ENCODE measurements around the gene DAND5.

Gene DAND5

GRCh38 chr19:12986726-12987125 lies 17.4 kb downstream of the DAND5 start:
- no peaks in the 10 kb centered on the region for H3K27me3 ChIP-seq (ENCODE audit: control insufficient read depth, insufficient read depth, low read length)
- no peaks in the 10 kb centered on the region for H3K36me3 ChIP-seq (ENCODE audit: control insufficient read depth, insufficient read depth, low read length)
- no peaks in the 10 kb centered on the region for H3K9me3 ChIP-seq (ENCODE audit: control insufficient read depth, low read length)
- no peaks in the 10 kb centered on the region for H3K4me1 ChIP-seq
- H3K79me2 ChIP-seq, result no peaks in the 10 kb centered on the region
- H3K27ac ChIP-seq, result no peak overlapping the region
- H2AFZ ChIP-seq, result no peak overlapping the region
- TF ChIP-seq CTCF (IDR thresholded peaks at IDR 0.05), result no peak
- no peak overlapping the region for H3K4me2 ChIP-seq (ENCODE audit: low read length)
- no peak overlapping the region for H3K9ac ChIP-seq
- no peak overlapping the region for H3K4me3 ChIP-seq (ENCODE audit: low read depth, low read length)

- Histone ChIP-seq H3K27ac (no peak overlapping the region), H3K9me3 (ENCODE audit: control insufficient read depth, low read length) (no peaks in the 10 kb centered on the region), H3K4me2 (ENCODE audit: low read length) (no peak overlapping the region), H3K36me3 (ENCODE audit: control insufficient read depth, insufficient read depth, low read length) (no peaks in the 10 kb centered on the region), H3K79me2 (no peaks in the 10 kb centered on the region), H3K9ac (no peak overlapping the region), H3K27me3 (ENCODE audit: control insufficient read depth, insufficient read depth, low read length) (no peaks in the 10 kb centered on the region), H3K4me1 (no peaks in the 10 kb centered on the region), H2AFZ (no peak overlapping the region), H3K4me3 (ENCODE audit: low read depth, low read length) (no peak overlapping the region)
- TF ChIP-seq CTCF (IDR thresholded peaks at IDR 0.05), result no peak
Observed at GRCh38 chr19:12987190-12987589, 17.8 kb downstream of the DAND5 start.

GRCh38 chr19:12987781-12988180 lies 18.4 kb downstream of the DAND5 start:
- no peaks in the 10 kb centered on the region for H3K27me3 ChIP-seq (ENCODE audit: control insufficient read depth, insufficient read depth, low read length)
- H3K4me3 ChIP-seq (ENCODE audit: low read depth, low read length), result no peak overlapping the region
- H2AFZ ChIP-seq, result no peak overlapping the region
- H3K4me2 ChIP-seq (ENCODE audit: low read length), result no peak overlapping the region
- H3K9me3 ChIP-seq (ENCODE audit: control insufficient read depth, low read length), result no peaks in the 10 kb centered on the region
- TF ChIP-seq CTCF (IDR thresholded peaks at IDR 0.05), result no peak
- no peak overlapping the region for H3K27ac ChIP-seq
- H3K36me3 ChIP-seq (ENCODE audit: control insufficient read depth, insufficient read depth, low read length), result no peaks in the 10 kb centered on the region
- no peaks in the 10 kb centered on the region for H3K4me1 ChIP-seq
- H3K79me2 ChIP-seq, result no peaks in the 10 kb centered on the region
- H3K9ac ChIP-seq, result no peak overlapping the region

GRCh38 chr19:12990431-12990830 lies 21.1 kb downstream of the DAND5 start:
- H3K79me2 ChIP-seq, result no peaks in the 10 kb centered on the region
- no peaks in the 10 kb centered on the region for H3K27me3 ChIP-seq (ENCODE audit: control insufficient read depth, insufficient read depth, low read length)
- H2AFZ ChIP-seq, result no peak overlapping the region
- H3K9me3 ChIP-seq (ENCODE audit: control insufficient read depth, low read length), result no peaks in the 10 kb centered on the region
- H3K4me3 ChIP-seq (ENCODE audit: low read depth, low read length), result no peak overlapping the region
- no peak for TF ChIP-seq CTCF (IDR thresholded peaks at IDR 0.05)
- no peak overlapping the region for H3K4me2 ChIP-seq (ENCODE audit: low read length)
- no peaks in the 10 kb centered on the region for H3K36me3 ChIP-seq (ENCODE audit: control insufficient read depth, insufficient read depth, low read length)
- no peak overlapping the region for H3K9ac ChIP-seq
- no peak overlapping the region for H3K27ac ChIP-seq
- H3K4me1 ChIP-seq, result peaks cover 2% of the 10 kb centered on the region

GRCh38 chr19:12990853-12991252 lies 21.5 kb downstream of the DAND5 start:
- H3K27me3 ChIP-seq (ENCODE audit: control insufficient read depth, insufficient read depth, low read length), result no peaks in the 10 kb centered on the region
- no peaks in the 10 kb centered on the region for H3K36me3 ChIP-seq (ENCODE audit: control insufficient read depth, insufficient read depth, low read length)
- no peaks in the 10 kb centered on the region for H3K9me3 ChIP-seq (ENCODE audit: control insufficient read depth, low read length)
- no peak overlapping the region for H3K4me3 ChIP-seq (ENCODE audit: low read depth, low read length)
- no peak overlapping the region for H2AFZ ChIP-seq
- peaks cover 2% of the 10 kb centered on the region for H3K4me1 ChIP-seq
- H3K9ac ChIP-seq, result no peak overlapping the region
- no peak for TF ChIP-seq CTCF (IDR thresholded peaks at IDR 0.05)
- H3K79me2 ChIP-seq, result no peaks in the 10 kb centered on the region
- H3K4me2 ChIP-seq (ENCODE audit: low read length), result no peak overlapping the region
- H3K27ac ChIP-seq, result no peak overlapping the region
